HCT116 (cell line): ENCODE data around the gene DPEP3. TPM values are rescaled to one million over a fixed set of nuclear protein-coding genes. Genes with fewer than 3 reads are reported as not detected.

Experiments
- ATAC-seq: fragments of 200-7000 bp; cut with Tn5 transposase; 2 replicates; pipeline ENCODE4 v1.9.1; 2020; ENCODE audit warnings: mild to moderate bottlenecking, moderate library complexity
- BruUV-seq: library from RNA; stranded (reverse); fragments of 400-500 nt; replicated peaks from 2 replicates; lab custom pipeline; 2021; lab: Mats Ljungman, UMichigan
- CTCF ChIA-PET: fragments of 300-600 bp; sonication (Branson Sonifier 250); formaldehyde crosslinking; loops from one replicate; lab custom pipeline; 2021; ENCODE audit warnings: antibody characterized with exemption; lab: Charles Lee
- POLR2A ChIA-PET: fragments of 300-600, 350-600 bp; sonication (Branson Sonifier 250); formaldehyde crosslinking; loops from one replicate; lab custom pipeline; 2021; ENCODE audit warnings: antibody characterized with exemption; lab: Charles Lee
- RAD21 ChIA-PET, 2 experiments: fragments of 300-600 bp; sonication (Branson Sonifier 250); formaldehyde crosslinking; loops; one replicate each; lab custom pipeline; 2023; ENCODE audit warnings: low total read pairs in 2 of 2; ENCODE audit not compliant: uncharacterized antibody in 2 of 2, unreplicated experiment in 2 of 2, low non-redundant PET in 1 of 2; lab: Charles Lee
- DNase-seq: peaks from one replicate; pipeline ENCODE4 v3.0.0-alpha.2; 2010; ENCODE audit warnings: low read depth, low spot score
- H2AFZ ChIP-seq: fragments of 200-600 bp; shearing (Covaris generic), sonication (generic); 2 replicates; pipeline ENCODE4 v1.6.1; 2017; ENCODE audit warnings: low read depth, mixed run types, mixed read lengths, antibody characterized with exemption, low read length; ENCODE audit not compliant: poor library complexity, severe bottlenecking
- H3K27ac ChIP-seq: 2 replicates; pipeline ENCODE4 v1.5.1; 2012; ENCODE audit warnings: low read depth, low read length
- H3K27me3 ChIP-seq: fragments of 200-600 bp; sonication (generic); 2 replicates; pipeline ENCODE4 v1.6.1; 2016; ENCODE audit warnings: mixed run types, low read length, mixed read lengths; ENCODE audit not compliant: insufficient read depth
- H3K36me3 ChIP-seq, 2 experiments: fragments of 200-500 bp in 1 of 2; fragments of 200-600 bp in 1 of 2; sonication (Bioruptor generic) in 1 of 2; sonication (generic) in 1 of 2; 2 replicates each; pipeline versions ENCODE4 v1.5.1 to v1.6.1; 2014 to 2016; ENCODE audit warnings: low read length in 2 of 2, inconsistent platforms in 1 of 2, mixed read lengths in 1 of 2, mixed run types in 1 of 2; ENCODE audit not compliant: insufficient read depth in 2 of 2, control insufficient read depth in 1 of 2
- H3K4me1 ChIP-seq, 2 experiments: fragments of 200-600 bp in 1 of 2; sonication (generic) in 1 of 2; 2 replicates each; pipeline versions ENCODE4 v1.5.1 to v1.6.1; 2012 to 2017; ENCODE audit warnings: low read length in 2 of 2, inconsistent platforms in 1 of 2, mild to moderate bottlenecking in 1 of 2, mixed read lengths in 1 of 2, mixed run types in 1 of 2, moderate library complexity in 1 of 2; ENCODE audit not compliant: insufficient read depth in 2 of 2, control insufficient read depth in 1 of 2
- H3K4me2 ChIP-seq: fragments of 200-600 bp; sonication (generic); 2 replicates; pipeline ENCODE4 v1.6.1; 2017; ENCODE audit warnings: mixed run types, low read length, mixed read lengths
- H3K4me3 ChIP-seq, 2 experiments: fragments of 200-600 bp in 1 of 2; sonication (generic) in 1 of 2; replicated peaks in 1 of 2; 2 replicates each; pipeline ENCODE4 v1.5.1; 2011 to 2016; ENCODE audit warnings: low read length in 2 of 2, control low read depth in 1 of 2, low read depth in 1 of 2, mild to moderate bottlenecking in 1 of 2, mixed read lengths in 1 of 2, mixed run types in 1 of 2
- H3K79me2 ChIP-seq: fragments of 200-600 bp; sonication (generic); 2 replicates; pipeline ENCODE4 v1.6.1; 2017; ENCODE audit warnings: mild to moderate bottlenecking, mixed run types, low read length, moderate library complexity, mixed read lengths; ENCODE audit not compliant: insufficient read depth
- H3K9ac ChIP-seq: fragments of 200-600 bp; sonication (generic); 2 replicates; pipeline ENCODE4 v1.6.1; 2016; ENCODE audit warnings: low read length, mixed read lengths
- H3K9me2 ChIP-seq: fragments of 200-600 bp; sonication (generic), shearing (Covaris generic); 2 replicates; pipeline ENCODE4 v1.6.1; 2017; ENCODE audit warnings: mixed run types, mild to moderate bottlenecking, moderate library complexity; ENCODE audit not compliant: insufficient read depth
- H3K9me3 ChIP-seq, 2 experiments: fragments of 200-500 bp in 1 of 2; fragments of 200-600 bp in 1 of 2; sonication (Bioruptor generic) in 1 of 2; sonication (generic) in 1 of 2; 2 replicates each; pipeline ENCODE4 v1.6.1; 2014 to 2017; ENCODE audit warnings: low read length in 2 of 2, mixed read lengths in 2 of 2, inconsistent platforms in 1 of 2, low read depth in 1 of 2, mild to moderate bottlenecking in 1 of 2, mixed run types in 1 of 2, moderate library complexity in 1 of 2; ENCODE audit not compliant: control insufficient read depth in 1 of 2, insufficient read depth in 1 of 2
- H4K20me1 ChIP-seq: fragments of 200-600 bp; sonication (generic), shearing (Covaris generic); 2 replicates; pipeline ENCODE4 v1.6.1; 2017; ENCODE audit warnings: mixed run types, mild to moderate bottlenecking, moderate library complexity; ENCODE audit not compliant: insufficient read depth
- ATF3 ChIP-seq: IDR thresholded peaks from 2 replicates; pipeline ENCODE4 v1.6.1; 2012
- CBX3 ChIP-seq: IDR thresholded peaks from 2 replicates; pipeline ENCODE4 v1.6.1; 2012; ENCODE audit warnings: low read depth
- CTCF ChIP-seq, 3 experiments: fragments of 200-600 bp in 1 of 3; sonication (generic) in 1 of 3; IDR thresholded peaks in 2 of 3; conservative IDR thresholded peaks in 1 of 3; 2 replicates each; pipeline ENCODE4 v1.5.1; 2012 to 2017; ENCODE audit warnings: low read depth in 2 of 3, low read length in 2 of 3, antibody characterized with exemption in 1 of 3, borderline replicate concordance in 1 of 3, control low read depth in 1 of 3, mild to moderate bottlenecking in 1 of 3, mixed read lengths in 1 of 3, mixed run types in 1 of 3, moderate library complexity in 1 of 3; ENCODE audit not compliant: insufficient read depth in 1 of 3
- EGR1 ChIP-seq: IDR thresholded peaks from 2 replicates; pipeline ENCODE4 v1.6.1; 2012; ENCODE audit warnings: low read depth
- ELF1 ChIP-seq: IDR thresholded peaks from 2 replicates; pipeline ENCODE4 v1.6.1; 2012; ENCODE audit warnings: low read depth, borderline replicate concordance
- EZH2phosphoT487 ChIP-seq: fragments of 200-600 bp; IDR thresholded peaks from 2 replicates; pipeline ENCODE4 v1.6.1; 2018; ENCODE audit warnings: antibody characterized with exemption, borderline replicate concordance
- FOSL1 ChIP-seq: IDR thresholded peaks from 2 replicates; pipeline ENCODE4 v1.6.1; 2012; ENCODE audit warnings: low read depth
- JUND ChIP-seq: IDR thresholded peaks from 2 replicates; pipeline ENCODE4 v1.6.1; 2012
- MAX ChIP-seq: IDR thresholded peaks from 2 replicates; pipeline ENCODE4 v1.6.1; 2012
- RAD21 ChIP-seq: IDR thresholded peaks from 2 replicates; pipeline ENCODE4 v1.6.1; 2012; ENCODE audit warnings: low read depth, mild to moderate bottlenecking
- REST ChIP-seq: IDR thresholded peaks from 2 replicates; pipeline ENCODE4 v1.6.1; 2012; ENCODE audit warnings: low read depth
- SIN3A ChIP-seq: IDR thresholded peaks from 2 replicates; pipeline ENCODE4 v1.6.1; 2012; ENCODE audit warnings: low read depth
- SP1 ChIP-seq: IDR thresholded peaks from 2 replicates; pipeline ENCODE4 v1.6.1; 2012; ENCODE audit warnings: low read depth
- TCF7L2 ChIP-seq: IDR thresholded peaks from 2 replicates; pipeline ENCODE4 v1.7.0; 2011; ENCODE audit warnings: borderline replicate concordance, inconsistent platforms; ENCODE audit not compliant: insufficient read depth, insufficient read length; ENCODE audit errors: extremely low read depth
- ZBTB33 ChIP-seq: IDR thresholded peaks from 2 replicates; pipeline ENCODE4 v1.6.1; 2011; ENCODE audit warnings: mild to moderate bottlenecking, low read length, moderate library complexity; ENCODE audit not compliant: insufficient replicate concordance; ENCODE audit errors: extremely low read depth
- intact Hi-C: fragments of 100-400 bp; cut with micrococcal nuclease; formaldehyde crosslinking; loops from 2 replicates; pipeline ENCODE4 v1.10.0; 2022
- total RNA-seq: library from RNA; stranded (reverse); gene quantifications from one replicate; pipeline ENCODE4 v1.2.1, GENCODE V29; 2021; ENCODE audit not compliant: unreplicated experiment

Gene DPEP3
- total RNA-seq, 1 experiment from 2014 or later: not detected

GRCh38 chr16:67963662-67964321, 16.5 kb downstream of the DPEP3 start:
- no peaks in the 10 kb centered on the region for H4K20me1 ChIP-seq
- H3K79me2 ChIP-seq: peaks cover 32% of the 10 kb centered on the region
- TF ChIP-seq TCF7L2: no peak
- TF ChIP-seq CTCF (IDR thresholded peaks at IDR 0.05 in 2 of 3, conservative IDR thresholded peaks at IDR 0.05 in 1 of 3; ENCODE audit: borderline replicate concordance in 1 of 3, insufficient read depth in 1 of 3, low read depth in 2 of 3, low read length in 2 of 3): no peak
- TF ChIP-seq CBX3: no peak
- no peak for TF ChIP-seq RAD21
- no peak for TF ChIP-seq ZBTB33
- no peak for TF ChIP-seq SP1
- no peak for TF ChIP-seq EZH2phosphoT487
- TF ChIP-seq ATF3: no peak
- no peak for TF ChIP-seq SIN3A
- no peak for TF ChIP-seq REST
- TF ChIP-seq MAX: no peak
- TF ChIP-seq EGR1: no peak
- no peak for TF ChIP-seq ELF1
- no peak for TF ChIP-seq JUND
- no peak for TF ChIP-seq FOSL1
- H3K9me2 ChIP-seq: no peaks in the 10 kb centered on the region
- CTCF ChIA-PET: no interaction called here
- no peak overlapping the region for H3K4me2 ChIP-seq
- DNase-seq (no peak), ATAC-seq (no peak)
- POLR2A ChIA-PET: no interaction called here
- H3K9ac ChIP-seq: no peak overlapping the region
- RAD21 ChIA-PET: no interaction called here
- H3K4me3 ChIP-seq: no peak overlapping the region
- BruUV-seq: no TSS peak
- peaks cover 20 to 23% of the 10 kb centered on the region in 2 experiments for H3K4me1 ChIP-seq
- no peak overlapping the region for H2AFZ ChIP-seq
- intact Hi-C loops: no loop called here
- no peak overlapping the region for H3K27ac ChIP-seq
- peaks cover 6 to 8% of the 10 kb centered on the region in 2 experiments; a peak in 2 of 4 replicates for H3K36me3 ChIP-seq
- H3K27me3 ChIP-seq: no peaks in the 10 kb centered on the region
- H3K9me3 ChIP-seq: no peaks in the 10 kb centered on the region
